Activated T-cell treated with anti-CD3 and anti-CD28 coated beads, Interleukin-2, amount 50 U/mL, for 1 hour (primary cell): ENCODE measurements around the gene SFXN3.

Source experiments
- DNase-seq: peaks from one replicate; pipeline ENCODE4 v3.0.0-alpha.2; 2020

The SFXN3 gene

DNA sequence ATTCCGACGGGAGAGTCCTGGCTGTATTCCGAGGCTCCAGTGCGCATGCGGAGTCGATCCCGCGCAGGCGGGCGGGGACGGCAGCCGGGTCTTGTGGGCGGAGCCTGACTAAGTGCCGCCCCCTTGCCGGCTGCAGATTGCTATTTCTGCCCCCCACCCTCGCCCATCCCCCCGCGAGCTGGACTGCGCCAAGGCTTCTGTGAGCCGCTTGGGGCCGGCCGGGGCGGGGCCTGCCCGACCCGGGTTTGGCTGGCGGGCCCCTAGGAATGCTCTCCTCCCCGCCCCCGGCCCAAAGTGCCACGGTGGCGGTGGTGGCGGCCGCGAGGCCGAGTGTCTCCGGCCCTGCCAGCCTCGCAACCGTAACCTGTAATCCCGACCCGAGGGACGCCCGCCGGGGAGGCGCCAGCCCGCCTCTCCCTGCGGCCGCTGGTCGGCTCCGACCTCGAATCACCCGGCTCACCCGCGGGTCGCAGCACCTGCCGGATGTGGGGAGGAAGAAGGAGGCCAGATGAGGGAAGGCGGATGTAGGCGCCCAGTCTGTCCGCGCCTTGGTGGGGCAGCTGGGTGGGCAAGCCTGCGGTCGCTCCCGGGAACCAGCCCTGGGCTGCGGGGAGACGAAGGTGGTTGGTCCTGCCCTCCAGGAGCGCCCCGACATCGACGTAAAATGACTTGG lies 30.1 kb downstream of the SFXN3 start:
- no peak for DNase-seq

DNA sequence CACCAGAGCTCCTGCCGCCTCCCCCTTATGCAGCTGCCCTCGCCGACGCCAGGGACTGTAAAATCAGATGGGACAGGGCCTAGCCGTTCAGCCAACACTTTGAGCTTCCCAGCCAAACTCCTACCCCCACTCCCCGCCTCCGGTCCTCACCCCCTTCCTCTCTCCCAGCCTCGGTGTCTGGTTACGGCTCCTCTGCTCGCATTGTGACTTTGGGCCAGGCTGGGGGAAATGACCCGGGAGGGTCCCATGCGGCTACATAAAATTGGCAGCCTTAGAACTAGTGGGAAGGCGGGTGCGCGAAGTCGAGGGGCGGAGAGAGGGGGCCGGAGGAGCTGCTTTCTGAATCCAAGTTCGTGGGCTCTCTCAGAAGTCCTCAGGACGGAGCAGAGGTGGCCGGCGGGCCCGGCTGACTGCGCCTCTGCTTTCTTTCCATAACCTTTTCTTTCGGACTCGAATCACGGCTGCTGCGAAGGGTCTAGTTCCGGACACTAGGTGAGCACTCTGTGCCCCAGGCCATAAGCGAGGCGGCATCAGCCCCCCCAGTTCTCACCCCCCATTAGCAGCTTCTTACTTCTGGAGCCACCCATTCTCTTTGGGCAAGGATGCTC lies 30.7 kb downstream of the SFXN3 start, which contains the start of gene KAZALD1:
Gene KAZALD1, plus strand, starts transcription at position 366 of the 608 bp plus-strand sequence. CDS start 604 bp downstream, outside the sequence.
- DNase-seq, result no peak

DNA sequence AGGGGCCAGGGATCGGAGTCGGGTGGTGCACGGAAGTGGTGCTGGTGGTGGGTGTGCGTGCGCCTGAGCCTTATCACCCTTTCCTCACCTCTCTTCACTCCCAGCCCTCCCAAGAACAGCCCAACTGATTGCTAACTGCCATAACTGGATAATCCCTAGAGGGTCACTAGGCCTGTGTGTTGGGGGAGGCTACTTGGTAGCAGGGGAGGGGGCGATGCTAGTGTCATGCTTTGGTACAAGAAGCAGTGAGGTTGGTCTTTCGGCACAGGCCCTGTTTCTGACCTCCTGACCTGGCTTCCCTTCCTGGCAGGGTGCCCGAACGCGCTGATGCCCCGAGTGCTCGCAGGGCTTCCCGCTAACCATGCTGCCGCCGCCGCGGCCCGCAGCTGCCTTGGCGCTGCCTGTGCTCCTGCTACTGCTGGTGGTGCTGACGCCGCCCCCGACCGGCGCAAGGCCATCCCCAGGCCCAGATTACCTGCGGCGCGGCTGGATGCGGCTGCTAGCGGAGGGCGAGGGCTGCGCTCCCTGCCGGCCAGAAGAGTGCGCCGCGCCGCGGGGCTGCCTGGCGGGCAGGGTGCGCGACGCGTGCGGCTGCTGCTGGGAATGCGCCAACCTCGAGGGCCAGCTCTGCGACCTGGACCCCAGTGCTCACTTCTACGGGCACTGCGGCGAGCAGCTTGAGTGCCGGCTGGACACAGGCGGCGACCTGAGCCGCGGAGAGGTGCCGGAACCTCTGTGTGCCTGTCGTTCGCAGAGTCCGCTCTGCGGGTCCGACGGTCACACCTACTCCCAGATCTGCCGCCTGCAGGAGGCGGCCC lies 31.4 kb downstream of the SFXN3 start:
- peak; percentile 69 for DNase-seq

DNA sequence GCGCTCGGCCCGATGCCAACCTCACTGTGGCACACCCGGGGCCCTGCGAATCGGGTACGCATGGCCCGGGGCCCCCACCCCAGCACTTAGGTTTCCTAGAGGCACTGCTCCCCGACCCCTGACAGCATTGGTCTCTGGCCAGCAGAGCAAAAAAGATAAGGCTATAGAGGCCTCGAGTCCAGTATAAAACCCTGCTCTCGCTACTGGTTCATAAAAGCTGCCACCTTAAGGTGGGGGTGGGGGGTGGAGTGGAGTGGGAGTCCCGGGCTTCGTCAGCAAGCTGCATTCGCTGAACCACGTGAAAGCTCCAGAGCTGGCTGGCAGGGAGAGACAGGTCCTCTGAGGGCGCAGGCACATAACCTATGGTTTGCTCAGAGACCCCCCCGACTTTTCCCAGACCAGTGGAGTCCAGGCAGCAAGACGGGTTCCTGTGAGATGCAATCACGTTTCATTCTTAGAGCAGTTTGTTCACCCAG lies 32.1 kb downstream of the SFXN3 start:
- no peak for DNase-seq

DNA sequence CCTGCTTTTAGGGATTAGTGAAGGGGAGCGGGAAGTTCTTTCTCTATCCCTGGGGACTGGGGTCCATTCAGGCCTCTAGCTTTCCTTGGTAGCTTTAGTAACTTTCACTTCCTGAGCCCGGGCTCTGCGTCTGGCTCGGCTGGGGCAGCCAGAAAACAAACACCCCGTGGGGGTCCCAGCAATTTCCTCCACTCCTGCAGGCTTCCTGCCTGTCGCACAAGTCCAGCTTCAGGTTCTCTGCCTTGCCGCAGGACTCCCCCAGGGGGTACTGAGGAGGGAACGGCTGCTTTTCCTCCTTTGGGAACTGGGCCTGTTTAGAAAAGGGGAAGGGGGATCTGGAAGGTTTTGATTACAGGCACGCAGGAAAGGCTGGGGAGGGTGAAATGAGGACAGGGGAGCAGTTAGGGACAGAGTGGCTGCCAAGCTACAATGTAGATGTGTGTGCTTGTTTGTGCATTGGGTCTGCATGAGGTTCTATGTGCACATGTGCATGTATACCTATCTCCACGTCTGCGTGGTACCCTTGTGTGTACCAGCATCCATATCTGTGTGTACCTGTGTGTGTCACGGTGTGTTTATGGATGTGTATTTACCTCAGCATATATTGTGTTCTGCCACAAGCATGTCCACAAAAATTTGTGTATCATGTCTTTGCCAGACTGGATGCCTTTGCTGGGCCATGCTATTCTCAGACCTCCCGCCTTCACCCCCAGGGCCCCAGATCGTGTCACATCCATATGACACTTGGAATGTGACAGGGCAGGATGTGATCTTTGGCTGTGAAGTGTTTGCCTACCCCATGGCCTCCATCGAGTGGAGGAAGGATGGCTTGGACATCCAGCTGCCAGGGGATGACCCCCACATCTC lies 32.7 kb downstream of the SFXN3 start:
- DNase-seq, result no peak

DNA sequence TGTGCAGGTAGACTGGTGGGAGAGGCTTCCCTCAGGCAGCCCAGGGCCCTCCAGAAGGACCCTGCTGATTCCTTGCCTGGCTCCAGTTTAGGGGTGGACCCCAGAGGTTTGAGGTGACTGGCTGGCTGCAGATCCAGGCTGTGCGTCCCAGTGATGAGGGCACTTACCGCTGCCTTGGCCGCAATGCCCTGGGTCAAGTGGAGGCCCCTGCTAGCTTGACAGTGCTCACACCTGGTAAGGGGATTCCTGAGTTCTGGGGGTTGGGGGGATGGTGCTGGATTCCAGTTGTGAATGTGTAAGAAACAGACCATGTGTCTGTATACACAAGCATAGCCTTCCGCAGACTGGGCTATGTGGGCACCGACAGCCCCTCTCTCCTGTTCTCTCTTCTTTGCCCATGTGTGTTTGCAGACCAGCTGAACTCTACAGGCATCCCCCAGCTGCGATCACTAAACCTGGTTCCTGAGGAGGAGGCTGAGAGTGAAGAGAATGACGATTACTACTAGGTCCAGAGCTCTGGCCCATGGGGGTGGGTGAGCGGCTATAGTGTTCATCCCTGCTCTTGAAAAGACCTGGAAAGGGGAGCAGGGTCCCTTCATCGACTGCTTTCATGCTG lies 33.5 kb downstream of the SFXN3 start:
- DNase-seq, result no peak

DNA sequence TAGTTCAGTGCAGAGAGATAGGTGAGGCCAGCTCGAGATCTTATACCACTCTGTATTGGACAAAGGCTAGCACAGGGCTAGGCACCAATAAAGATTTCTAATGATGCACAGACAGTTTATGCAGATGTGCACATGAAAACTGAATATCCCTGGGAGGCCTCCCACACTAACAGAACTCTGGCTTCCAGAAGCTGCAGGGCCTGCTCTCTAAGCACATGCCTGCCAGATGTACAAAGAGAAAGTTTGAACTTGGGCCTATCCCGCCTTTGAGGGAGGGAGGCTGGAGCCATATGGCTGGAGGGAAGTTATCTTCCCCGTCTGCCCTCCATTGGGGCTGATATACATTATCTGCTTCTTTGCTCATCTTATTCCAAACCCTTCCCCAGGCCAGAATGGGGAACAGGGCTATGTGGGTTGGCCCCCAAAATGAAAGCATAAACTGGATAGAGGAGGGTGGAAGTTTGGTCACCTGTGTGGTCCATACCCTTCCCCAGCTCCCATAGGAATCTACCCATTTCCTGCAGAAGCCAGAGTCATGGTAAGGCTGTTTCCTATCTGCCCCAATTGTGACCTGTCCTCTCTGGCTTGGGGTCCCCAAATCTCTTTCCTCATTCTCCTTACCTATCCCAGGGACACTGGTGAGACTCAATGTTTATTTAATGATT lies 34.6 kb downstream of the SFXN3 start:
- no peak for DNase-seq

DNA sequence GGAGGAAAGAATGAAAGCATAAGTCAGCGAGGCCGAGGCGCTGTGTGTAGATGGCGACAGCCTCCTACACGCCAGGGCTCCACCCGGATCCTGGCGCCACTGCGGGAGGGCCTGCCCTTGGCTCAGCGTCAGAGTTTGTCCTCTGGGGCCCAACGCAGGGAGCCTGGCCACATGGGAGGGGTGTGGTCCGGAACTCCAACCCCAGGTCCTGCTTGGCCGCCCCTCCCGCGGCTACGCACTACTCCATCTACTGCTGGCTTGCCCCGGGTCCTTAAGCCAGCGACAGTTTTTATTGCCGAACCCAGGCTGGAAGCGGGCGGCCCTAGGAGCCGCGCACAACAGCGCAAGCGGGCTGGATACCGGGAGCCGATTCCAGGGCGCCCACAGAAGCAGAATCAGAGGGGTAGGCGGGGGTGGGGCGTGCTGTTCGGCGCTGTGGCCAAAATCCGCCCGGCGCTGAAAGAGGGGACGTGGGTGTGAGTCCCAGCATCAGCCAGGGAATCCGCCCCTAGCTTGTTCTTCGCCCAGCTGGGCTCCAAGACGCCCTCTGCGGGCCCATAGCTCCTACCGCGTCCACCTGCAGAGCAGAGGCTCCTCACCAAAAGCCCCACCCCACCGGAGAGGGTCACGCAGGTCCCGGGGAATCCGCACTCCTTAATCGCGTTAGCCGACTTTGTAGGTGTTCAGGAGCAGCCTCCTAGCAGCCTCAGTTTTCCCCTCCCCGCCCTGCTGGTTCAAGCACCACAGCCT lies 35.3 kb downstream of the SFXN3 start:
- DNase-seq, result peak; percentile 65

DNA sequence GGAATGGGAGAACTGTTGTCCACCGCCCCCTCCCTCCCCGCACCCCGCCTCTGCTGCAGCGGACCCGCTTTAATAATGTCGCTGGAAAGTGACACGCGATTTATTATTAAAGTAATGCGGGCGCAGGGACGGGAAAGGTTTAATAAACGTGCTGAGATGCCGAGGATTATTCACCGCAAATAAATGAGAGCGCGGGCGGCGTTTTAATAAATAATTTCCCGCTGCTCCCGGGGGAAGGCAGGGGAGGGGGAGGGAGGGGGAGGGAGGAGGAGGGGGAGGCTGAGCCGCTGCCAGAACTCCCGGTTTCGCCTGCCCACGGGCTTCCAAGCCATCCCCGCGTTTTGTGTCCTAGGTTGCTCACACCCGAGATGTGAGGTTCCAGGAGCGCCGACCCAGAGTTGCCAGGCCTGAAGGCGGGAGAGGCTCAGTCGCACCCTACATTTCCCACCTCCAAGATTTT lies 35.9 kb downstream of the SFXN3 start:
- no peak for DNase-seq

DNA sequence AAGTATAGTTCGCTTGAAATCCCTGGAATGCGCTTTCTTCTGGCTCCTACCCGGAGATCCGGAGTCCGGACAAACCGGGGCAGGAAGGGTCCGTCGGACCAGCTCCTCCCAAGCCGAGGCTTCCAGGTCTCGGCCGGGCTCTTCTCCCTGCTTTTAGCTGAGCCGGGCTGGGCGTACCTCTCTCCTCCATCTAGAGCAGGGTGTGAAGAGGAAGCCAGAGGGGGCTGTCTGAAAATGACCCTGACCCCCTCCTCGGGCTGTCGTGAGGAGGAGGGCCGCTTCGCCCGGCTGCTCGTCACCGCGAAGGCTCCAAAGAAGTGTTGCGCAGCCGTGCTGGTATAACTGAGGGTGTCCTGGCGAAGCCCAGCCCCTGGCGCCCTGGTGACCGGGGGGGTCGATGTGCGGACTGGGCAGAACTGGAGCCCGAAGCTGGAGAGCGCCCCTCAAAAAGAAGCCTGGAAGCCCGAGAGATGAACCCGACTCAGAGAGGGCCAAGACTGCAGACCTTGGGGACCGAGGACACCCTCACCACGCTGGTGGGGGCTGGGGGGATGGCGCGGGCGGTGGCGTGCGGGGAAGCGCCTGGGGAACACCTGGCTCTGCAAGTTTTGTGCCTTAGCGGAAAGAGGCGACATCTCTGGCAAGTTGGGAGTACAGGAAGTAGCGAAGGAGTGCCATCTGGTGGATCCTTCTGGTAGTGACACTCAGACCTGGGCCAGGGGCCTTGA lies 36.5 kb downstream of the SFXN3 start:
- peak; percentile 76 for DNase-seq

DNA sequence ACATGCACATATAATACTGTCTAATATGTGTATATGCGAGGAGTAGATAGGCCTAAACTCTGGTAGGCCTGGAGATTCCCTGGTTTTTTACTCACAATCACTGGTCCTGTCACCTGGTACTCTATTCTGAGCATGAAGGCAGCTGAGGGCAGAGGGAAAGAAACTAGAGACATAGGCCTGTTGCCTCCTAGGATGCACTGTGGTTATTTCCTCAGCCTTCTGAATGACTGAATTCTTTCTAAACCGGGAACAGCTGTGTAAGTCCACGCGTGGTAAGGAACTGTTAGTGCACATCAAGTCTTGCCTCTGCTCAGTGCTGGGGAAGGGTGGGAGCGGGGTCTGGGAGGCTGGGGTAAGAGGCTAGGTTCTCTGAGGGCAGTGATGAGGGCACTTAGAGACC lies 38.4 kb downstream of the SFXN3 start:
- no peak for DNase-seq

DNA sequence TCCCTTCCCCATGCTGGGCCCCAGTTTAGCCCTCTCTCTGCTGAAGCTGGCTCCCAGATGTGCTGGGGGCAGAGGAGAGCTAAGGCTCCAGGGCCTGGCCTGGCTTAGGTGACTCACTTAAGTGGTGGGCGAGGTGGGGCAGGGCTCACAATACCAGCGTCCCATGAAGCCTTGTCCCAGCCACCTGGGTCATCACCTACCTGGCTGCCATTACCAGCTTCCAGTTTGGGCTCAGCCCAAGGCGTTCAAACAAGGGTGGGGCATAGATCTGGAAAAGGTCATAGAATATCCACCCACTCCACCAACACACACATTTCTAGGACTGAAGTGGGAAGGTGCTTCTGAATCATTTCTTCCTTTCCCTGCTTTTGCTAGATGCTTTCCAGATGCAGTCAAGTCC lies 39.1 kb downstream of the SFXN3 start:
- no peak for DNase-seq

DNA sequence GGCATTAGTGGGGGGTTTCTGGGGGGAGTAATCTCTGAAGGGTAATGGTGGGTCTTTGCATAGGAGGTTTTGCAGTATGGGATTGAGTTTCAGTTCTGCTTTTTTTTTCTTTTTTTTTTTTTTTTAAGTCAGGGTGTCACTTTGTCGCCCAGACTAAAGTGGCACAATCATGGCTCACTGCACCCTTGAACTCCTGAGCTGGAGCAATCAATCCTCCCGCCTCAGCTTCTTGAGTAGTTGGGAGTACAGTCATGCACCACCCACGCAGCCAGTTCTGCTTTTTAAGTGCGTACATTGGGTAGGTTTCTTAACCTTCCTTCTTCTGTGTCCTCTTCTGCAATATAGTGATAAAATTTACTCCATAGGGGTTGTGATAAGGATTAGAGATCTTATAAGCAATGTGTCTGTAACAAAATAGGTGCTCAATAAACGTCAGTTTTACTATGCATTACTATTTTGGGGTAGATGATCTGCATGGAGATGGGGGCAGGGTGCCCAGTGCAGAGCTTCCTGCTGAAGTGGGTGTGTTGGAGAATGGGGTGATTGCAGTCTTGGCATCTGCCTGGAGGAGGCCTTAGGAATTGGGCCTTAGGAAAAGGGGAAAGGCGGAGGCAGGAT lies 40.3 kb downstream of the SFXN3 start:
- DNase-seq, result no peak

DNA sequence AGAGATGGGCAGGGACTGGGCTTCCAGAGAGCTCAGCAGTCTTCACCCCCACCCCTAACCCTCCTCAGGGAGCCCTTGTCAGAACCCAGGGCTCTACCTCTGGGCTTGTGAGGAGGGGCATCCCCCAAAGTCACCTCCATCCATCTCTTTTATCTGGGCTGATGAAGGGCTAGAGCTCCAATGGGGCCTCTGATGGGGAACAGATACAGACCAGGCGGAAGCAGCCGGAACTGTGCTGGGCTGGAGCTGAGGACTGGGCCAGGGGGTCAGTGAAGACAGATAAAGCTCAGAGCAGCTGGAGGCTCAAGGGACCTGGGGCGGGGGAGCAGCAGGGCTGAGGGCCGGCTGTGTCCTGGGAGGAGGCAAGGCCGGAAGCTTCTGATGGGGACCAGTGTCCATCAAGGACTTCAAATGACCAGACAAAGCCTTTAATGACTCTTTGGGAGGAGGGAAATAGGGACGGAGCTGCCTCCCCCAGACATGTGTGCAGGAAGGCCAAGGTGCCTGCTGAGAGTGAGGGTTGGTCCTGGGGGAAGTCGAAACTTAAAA lies 40.9 kb downstream of the SFXN3 start:
- no peak for DNase-seq

DNA sequence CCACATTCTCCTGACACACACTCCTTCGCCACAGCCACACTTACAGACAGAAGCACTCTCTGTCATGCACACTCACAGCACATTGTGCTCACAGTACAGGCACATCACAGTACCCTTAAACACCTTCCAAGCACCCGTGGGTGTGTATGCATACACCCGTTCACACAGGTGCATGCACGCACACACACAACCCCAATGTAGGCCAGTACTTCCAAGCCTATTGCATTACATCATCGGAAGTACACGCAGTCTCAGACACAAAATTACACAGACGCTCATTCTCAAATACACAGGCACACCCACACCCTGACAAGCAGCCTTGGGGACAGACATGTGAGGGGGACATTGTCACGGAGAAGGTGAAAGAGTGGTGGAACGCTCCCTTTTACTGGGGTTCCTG lies 41.9 kb downstream of the SFXN3 start:
- no peak for DNase-seq

DNA sequence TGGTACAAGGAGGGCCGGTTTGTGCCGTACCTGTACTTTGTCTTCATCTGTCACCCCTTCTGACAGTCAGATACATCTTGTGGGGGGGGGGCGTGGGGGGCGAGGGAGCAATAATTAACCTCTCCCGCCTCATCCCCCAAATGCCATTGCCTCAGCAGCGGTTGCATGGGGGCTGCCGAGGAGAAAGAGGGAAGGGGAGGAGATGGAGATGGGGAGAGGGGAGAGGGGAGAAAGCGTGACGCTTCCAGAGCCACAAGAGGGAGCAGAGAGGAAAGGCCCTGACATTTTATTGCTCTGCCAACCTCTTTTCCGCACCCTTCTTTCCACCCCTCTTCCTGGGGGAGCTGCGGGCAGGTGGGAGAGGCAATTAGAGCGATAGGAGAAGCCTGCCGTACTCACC lies 42.6 kb downstream of the SFXN3 start:
- DNase-seq, result no peak

DNA sequence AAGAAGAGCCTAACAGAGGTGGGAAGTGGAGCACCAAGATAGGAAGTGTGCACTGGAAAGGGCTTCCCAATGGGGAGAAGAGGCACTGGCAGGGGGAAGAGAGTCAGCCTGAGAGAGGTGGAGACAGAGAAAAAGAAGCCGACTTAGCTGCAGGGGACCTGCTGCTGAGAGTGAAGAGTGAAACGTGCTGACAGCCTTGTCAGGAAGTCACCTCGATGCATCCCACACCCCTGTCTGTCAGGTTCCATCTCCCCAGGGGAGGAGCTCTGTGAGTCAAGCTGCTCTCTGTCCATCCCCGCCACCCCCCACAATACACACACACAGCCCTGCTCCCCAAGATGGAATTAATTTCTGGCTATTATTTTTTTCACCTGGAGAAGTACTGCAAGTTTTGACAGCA lies 44.7 kb downstream of the SFXN3 start:
- DNase-seq, result no peak

DNA sequence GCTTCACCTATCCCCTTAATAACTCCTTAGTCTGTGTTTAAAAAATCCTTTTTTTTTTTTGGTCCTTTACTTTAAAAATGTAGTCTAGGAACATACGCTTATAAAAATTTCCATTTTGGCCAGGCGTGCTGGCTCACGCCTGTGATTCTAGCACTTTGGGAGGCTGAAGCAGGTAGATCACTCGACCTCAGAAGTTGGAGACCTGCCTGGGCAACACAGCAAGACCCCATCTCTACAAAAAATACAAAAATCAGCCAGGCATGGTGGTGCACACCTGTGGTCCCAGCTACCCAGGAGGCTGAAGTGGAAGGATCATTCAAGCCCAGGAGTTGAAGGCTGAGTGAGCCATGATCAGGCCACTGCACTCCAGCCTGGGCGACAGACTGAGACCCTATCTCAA lies 45.6 kb downstream of the SFXN3 start:
- no peak for DNase-seq

DNA sequence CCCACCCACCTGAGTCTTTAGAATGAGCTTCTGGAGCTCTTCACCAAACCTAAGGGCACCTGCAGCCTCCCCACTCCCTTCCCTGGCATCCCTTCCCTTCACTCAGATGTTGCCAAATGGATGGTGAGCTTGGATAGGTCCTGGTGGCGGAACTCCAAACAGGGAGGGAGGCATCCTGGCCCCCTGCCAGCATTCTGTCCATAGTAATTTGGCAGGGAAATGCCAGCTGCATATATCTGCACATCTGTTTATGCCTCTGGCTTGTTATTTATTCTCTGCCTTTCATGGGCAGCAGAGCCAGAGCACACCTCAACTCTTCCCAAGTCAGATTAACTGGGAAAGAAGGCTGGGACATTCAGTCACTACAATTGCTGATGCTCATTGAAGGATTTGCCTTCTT lies 48.8 kb downstream of the SFXN3 start:
- DNase-seq, result no peak
